GM12892 (cell line): Measurements from ENCODE around the gene MTURN.

Experiments used
- POLR2A ChIP-seq: IDR thresholded peaks from 2 replicates; pipeline ENCODE4 v1.6.1; 2011; ENCODE audit warnings: low read depth, low read length, control low read depth
- POLR2AphosphoS5 ChIP-seq: IDR thresholded peaks from 2 replicates; pipeline ENCODE4 v1.6.1; 2011; ENCODE audit warnings: low read depth, low read length, control low read depth

GRCh38 chr7:30185496-30185895, 50.7 kb downstream of the MTURN start:
- TF ChIP-seq POLR2A: no peak
- TF ChIP-seq POLR2AphosphoS5: no peak
